ENCODE data around the gene SLIT2. TPM values are rescaled to one million over a fixed set of nuclear protein-coding genes. Genes with fewer than 3 reads are reported as not detected.

The SLIT2 gene
- total and polyA plus RNA-seq, 2 donors (not counting 1 experiment from before 2014, with no cell fraction given) = not detected

GRCh38 chr4:20248155-20248558, 3.5 kb upstream of the SLIT2 start:
- WGBS (ENCODE audit: insufficient coverage) = no CpG with 5 or more reads among the region's 3 CpGs
- Mint-ChIP-seq H3K27me3 (peaks cover 22% of the 10 kb centered on the region), H3K27ac (no peak overlapping the region)

GRCh38 chr4:20249333-20249732, 2.4 kb upstream of the SLIT2 start:
- no CpG with 5 or more reads among the region's 2 CpGs for WGBS (ENCODE audit: insufficient coverage)
- Mint-ChIP-seq H3K4me1 (peaks cover 14% of the 10 kb centered on the region), H3K27ac (no peak overlapping the region), H3K27me3 (peaks cover 29% of the 10 kb centered on the region), H3K4me3 (no peak overlapping the region), H3K9me3 (ENCODE audit: insufficient read depth) (no peaks in the 10 kb centered on the region)
- peaks cover 0 to 27% (median 15%) of the 10 kb centered on the region in 4 experiments for H3K27me3 ChIP-seq (replicated peaks in 1 of 4; ENCODE audit: control extremely low read depth in 1 of 4, control insufficient read depth in 3 of 4, insufficient read depth in 4 of 4, low read length in 3 of 4)
- H2AFZ ChIP-seq (ENCODE audit: insufficient read depth, low read depth, low read length, poor library complexity, severe bottlenecking) = no peak overlapping the region
- H3K4me1 ChIP-seq (ENCODE audit: control insufficient read depth in 2 of 2, insufficient read depth in 2 of 2, low read length in 2 of 2) = peaks cover 9 to 10% of the 10 kb centered on the region in 2 donors
- H3K9me3 ChIP-seq (ENCODE audit: control extremely low read depth in 1 of 3, control insufficient read depth in 2 of 3, insufficient read depth in 1 of 3, low read length in 2 of 3) = peaks cover 0 to 15% (median 0%) of the 10 kb centered on the region in 3 donors
- DNase-seq (no peak), ATAC-seq (ENCODE audit: low read depth) (no peak)
- no peak overlapping the region for H3K4me3 ChIP-seq (ENCODE audit: control extremely low read depth in 1 of 5, extremely low read depth in 1 of 5, insufficient read depth in 1 of 5, low read depth in 2 of 5, low read length in 4 of 5)
- H4K20me1 ChIP-seq (ENCODE audit: control insufficient read depth, insufficient read depth, low read length, poor library complexity, severe bottlenecking) = no peaks in the 10 kb centered on the region
- no peak overlapping the region for H3K27ac ChIP-seq (ENCODE audit: low read length in 2 of 2)
- intact Hi-C loops (cut with micrococcal nuclease) = loop anchor here (5.0 kb wide), 1 partner anchor 1022 kb away; no protein-coding TSS in a partner anchor
- POLR2A ChIA-PET = no interaction called here
- H3K9ac ChIP-seq (ENCODE audit: low read length) = no peak overlapping the region
- no peaks in the 10 kb centered on the region for H3K79me2 ChIP-seq (ENCODE audit: control insufficient read depth, insufficient read depth, low read length)
- CTCF ChIA-PET = no interaction called here
- H3K36me3 ChIP-seq (replicated peaks in 1 of 2; ENCODE audit: control extremely low read depth in 1 of 2, control insufficient read depth in 1 of 2, extremely low read depth in 1 of 2, insufficient read depth in 2 of 2, low read length in 1 of 2) = no peaks in the 10 kb centered on the region
- no peak for TF ChIP-seq CTCF (IDR thresholded peaks at IDR 0.05)
- no peak for TF ChIP-seq EZH2 (IDR thresholded peaks at IDR 0.05; ENCODE audit: borderline replicate concordance, insufficient read depth, low read depth, low read length, poor library complexity, severe bottlenecking)
- H3K4me2 ChIP-seq (replicated peaks; ENCODE audit: low read depth, low read length, poor library complexity, severe bottlenecking) = no peak overlapping the region

More at GRCh38 chr4:20248155-20248558, 3.5 kb upstream of the SLIT2 start:
- Histone ChIP-seq H3K4me1 (ENCODE audit: control insufficient read depth in 2 of 2, insufficient read depth in 2 of 2, low read length in 2 of 2) (peaks cover 9 to 10% of the 10 kb centered on the region in 2 donors), H3K27ac (ENCODE audit: low read length in 2 of 2) (no peak overlapping the region), H3K79me2 (ENCODE audit: control insufficient read depth, insufficient read depth, low read length) (no peaks in the 10 kb centered on the region), H3K36me3 (replicated peaks in 1 of 2; ENCODE audit: control extremely low read depth in 1 of 2, control insufficient read depth in 1 of 2, extremely low read depth in 1 of 2, insufficient read depth in 2 of 2, low read length in 1 of 2) (no peaks in the 10 kb centered on the region), H3K4me2 (replicated peaks; ENCODE audit: low read depth, low read length, poor library complexity, severe bottlenecking) (no peak overlapping the region), H3K9ac (ENCODE audit: low read length) (no peak overlapping the region), H3K27me3 (replicated peaks in 1 of 4; ENCODE audit: control extremely low read depth in 1 of 4, control insufficient read depth in 3 of 4, insufficient read depth in 4 of 4, low read length in 3 of 4) (peaks cover 0 to 15% (median 11%) of the 10 kb centered on the region in 4 experiments), H2AFZ (ENCODE audit: insufficient read depth, low read depth, low read length, poor library complexity, severe bottlenecking) (no peak overlapping the region), H3K4me3 (ENCODE audit: control extremely low read depth in 1 of 5, extremely low read depth in 1 of 5, insufficient read depth in 1 of 5, low read depth in 2 of 5, low read length in 4 of 5) (no peak overlapping the region), H4K20me1 (ENCODE audit: control insufficient read depth, insufficient read depth, low read length, poor library complexity, severe bottlenecking) (no peaks in the 10 kb centered on the region), H3K9me3 (ENCODE audit: control extremely low read depth in 1 of 3, control insufficient read depth in 2 of 3, insufficient read depth in 1 of 3, low read length in 2 of 3) (peaks cover 0 to 7% (median 0%) of the 10 kb centered on the region in 3 donors)
- peak; percentile 23 for TF ChIP-seq CTCF (IDR thresholded peaks at IDR 0.05)
- no peak for TF ChIP-seq EZH2 (IDR thresholded peaks at IDR 0.05; ENCODE audit: borderline replicate concordance, insufficient read depth, low read depth, low read length, poor library complexity, severe bottlenecking)
- no peak overlapping the region for H3K4me3 Mint-ChIP-seq
- ATAC-seq (ENCODE audit: low read depth) (no peak), DNase-seq (no peak)
- H3K4me1 Mint-ChIP-seq = peaks cover 10% of the 10 kb centered on the region
- POLR2A ChIA-PET = no interaction called here
- intact Hi-C loops (cut with micrococcal nuclease) = loop anchor here (5.0 kb wide), 1 partner anchor 1021 kb away; no protein-coding TSS in a partner anchor
- CTCF ChIA-PET = interaction anchor here (0.7 to 1.3 kb wide), 2 partner anchors 10 to 1024 kb away, joined by 3 to 5 read pairs; no protein-coding TSS in a partner anchor
- no peaks in the 10 kb centered on the region for H3K9me3 Mint-ChIP-seq (ENCODE audit: insufficient read depth)

Data from B cell (primary cell).